GM12801 (cell line): Measurements from ENCODE around the gene CRYM.

Source experiments
- CTCF ChIP-seq: IDR thresholded peaks from one replicate; pipeline ENCODE4 v1.5.1; 2011; ENCODE audit warnings: control low read depth; ENCODE audit not compliant: insufficient read length; ENCODE audit errors: extremely low read depth

CRYM gene

GRCh38 chr16:21260870-21261791, 17.0 kb downstream of the CRYM start:
- no peak for TF ChIP-seq CTCF

- TF ChIP-seq CTCF = no peak
Observed at GRCh38 chr16:21257284-21257683, 20.8 kb downstream of the CRYM start.

GRCh38 chr16:21256636-21257035, 21.5 kb downstream of the CRYM start:
- no peak for TF ChIP-seq CTCF

GRCh38 chr16:21253470-21253869, 24.6 kb downstream of the CRYM start:
- no peak for TF ChIP-seq CTCF

- no peak for TF ChIP-seq CTCF
Observed at GRCh38 chr16:21250072-21250923, 27.8 kb downstream of the CRYM start.

GRCh38 chr16:21244518-21245215, 33.4 kb downstream of the CRYM start:
- TF ChIP-seq CTCF = no peak

GRCh38 chr16:21242756-21243155, 35.3 kb downstream of the CRYM start:
- TF ChIP-seq CTCF = no peak
